Fibroblast of villous mesenchyme (primary cell): ENCODE data around the gene MACROD2. TPM values are rescaled to one million over a fixed set of nuclear protein-coding genes. Genes with fewer than 3 reads are reported as not detected.

Experiments used
- DNase-seq: peaks from one replicate; pipeline ENCODE4 v3.0.0-alpha.2; 2010; ENCODE audit warnings: low read depth
- H3K4me3 ChIP-seq: 2 replicates; pipeline ENCODE4 v1.5.1; 2011; ENCODE audit warnings: low read depth, mild to moderate bottlenecking, low read length
- total RNA-seq: library from RNA; depleted of rRNA; stranded (reverse); fragments of >200 nt; gene quantifications from 2 replicates; pipeline ENCODE4 v1.2.3, GENCODE V29; 2012
- TF ChIP-seq, protein P1 (sequence below): IDR thresholded peaks from 2 replicates; pipeline ENCODE4 v1.5.1; 2012; ENCODE audit warnings: low read depth, mild to moderate bottlenecking, low read length; ENCODE audit not compliant: insufficient read depth

MACROD2 gene
- total RNA-seq, 1 donor: 1.7 TPM

DNA sequence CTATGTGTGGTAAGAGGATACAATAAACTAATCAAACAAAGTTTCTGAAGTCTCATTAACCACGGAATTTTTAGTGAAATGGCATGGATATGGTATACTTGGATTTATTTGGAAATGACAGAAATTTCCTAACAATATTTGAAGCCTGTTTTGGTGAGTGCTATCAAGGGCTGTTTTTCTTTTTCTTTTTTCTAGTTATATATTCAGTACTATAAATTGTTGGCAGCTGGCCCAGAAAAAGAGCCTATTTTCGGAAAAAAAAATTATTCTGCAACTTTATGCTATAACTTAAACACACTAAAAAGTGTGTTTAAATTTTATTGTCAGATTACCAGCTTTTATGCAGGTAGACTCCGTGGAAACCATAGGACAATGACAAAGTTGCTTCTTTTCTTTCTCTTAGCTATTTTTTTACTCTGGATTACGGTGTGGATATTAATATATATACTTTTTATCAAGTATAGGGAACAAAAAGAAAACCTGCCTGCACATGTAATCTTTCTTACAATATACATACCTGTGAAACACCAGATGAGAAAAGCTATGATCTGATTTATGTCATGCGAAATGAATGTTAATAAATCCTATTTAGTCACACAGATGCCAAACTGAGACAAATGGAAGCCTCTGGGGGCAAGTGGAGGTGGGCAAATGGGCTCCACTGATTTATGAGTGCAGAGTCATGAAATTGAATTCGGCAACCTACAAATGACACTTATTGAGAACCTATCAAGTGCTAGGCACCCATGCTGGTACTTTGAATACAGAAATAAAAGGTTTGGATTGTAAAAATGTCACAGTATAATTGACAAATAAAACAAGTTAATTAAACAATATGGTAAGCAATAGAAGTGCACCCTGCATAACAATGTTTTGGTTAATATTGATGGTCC lies 1261.6 kb downstream of the MACROD2 start:
- TF ChIP-seq, protein P1, sequence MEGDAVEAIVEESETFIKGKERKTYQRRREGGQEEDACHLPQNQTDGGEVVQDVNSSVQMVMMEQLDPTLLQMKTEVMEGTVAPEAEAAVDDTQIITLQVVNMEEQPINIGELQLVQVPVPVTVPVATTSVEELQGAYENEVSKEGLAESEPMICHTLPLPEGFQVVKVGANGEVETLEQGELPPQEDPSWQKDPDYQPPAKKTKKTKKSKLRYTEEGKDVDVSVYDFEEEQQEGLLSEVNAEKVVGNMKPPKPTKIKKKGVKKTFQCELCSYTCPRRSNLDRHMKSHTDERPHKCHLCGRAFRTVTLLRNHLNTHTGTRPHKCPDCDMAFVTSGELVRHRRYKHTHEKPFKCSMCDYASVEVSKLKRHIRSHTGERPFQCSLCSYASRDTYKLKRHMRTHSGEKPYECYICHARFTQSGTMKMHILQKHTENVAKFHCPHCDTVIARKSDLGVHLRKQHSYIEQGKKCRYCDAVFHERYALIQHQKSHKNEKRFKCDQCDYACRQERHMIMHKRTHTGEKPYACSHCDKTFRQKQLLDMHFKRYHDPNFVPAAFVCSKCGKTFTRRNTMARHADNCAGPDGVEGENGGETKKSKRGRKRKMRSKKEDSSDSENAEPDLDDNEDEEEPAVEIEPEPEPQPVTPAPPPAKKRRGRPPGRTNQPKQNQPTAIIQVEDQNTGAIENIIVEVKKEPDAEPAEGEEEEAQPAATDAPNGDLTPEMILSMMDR: no peak
- DNase-seq: no peak

DNA sequence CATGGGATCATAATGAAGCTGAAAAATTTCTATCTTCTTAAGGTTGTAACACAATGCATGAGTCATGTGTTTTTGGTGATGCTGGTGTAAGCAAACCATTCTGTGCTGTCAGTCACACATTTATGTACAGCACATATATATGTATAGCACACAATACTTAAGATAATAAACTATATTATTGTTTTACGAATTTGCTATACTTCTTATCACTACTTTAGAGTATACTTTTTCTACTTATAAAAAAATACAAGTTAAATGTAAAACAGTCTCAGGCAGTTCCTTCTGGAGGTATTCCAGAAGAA lies 1262.2 kb downstream of the MACROD2 start:
- DNase-seq: no peak
- no peak overlapping the region for H3K4me3 ChIP-seq
- TF ChIP-seq, protein P1: no peak

More for the DNA sequence above, 1261.6 kb downstream of the MACROD2 start:
- no peak overlapping the region for H3K4me3 ChIP-seq

DNA sequence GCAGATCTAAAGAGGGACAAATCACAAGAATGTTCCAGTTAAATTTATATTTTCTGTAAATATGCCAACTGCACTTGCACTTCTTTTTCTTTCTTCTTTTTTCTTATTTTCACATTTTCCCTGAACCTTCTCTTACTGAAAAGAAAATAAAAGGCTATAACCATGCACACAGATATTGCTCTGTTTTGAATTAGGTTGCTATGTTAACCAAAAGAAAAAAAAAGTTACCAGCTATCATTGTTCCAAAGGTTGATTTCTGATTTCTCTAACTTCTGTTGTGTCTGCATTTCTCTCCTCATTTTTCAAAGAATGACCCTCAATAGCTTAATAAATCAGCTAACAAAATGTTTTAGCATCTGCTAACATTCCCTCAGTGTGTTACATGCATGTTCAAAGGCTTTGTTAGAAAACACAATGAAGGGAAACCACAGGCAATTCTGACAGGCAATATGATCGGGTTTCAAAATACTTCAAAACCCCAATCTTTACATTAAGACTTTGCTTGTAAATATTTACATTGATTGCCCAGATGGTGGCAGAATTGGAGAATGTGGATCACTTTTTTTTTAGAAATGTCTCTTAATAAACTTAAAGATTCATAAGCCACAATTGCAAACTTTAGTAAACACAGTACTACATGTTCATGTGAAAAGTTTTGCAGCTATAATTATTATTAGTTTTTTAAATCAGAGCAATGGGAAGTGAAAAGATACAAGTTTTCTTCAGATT lies 1270.4 kb downstream of the MACROD2 start:
- TF ChIP-seq, protein P1: no peak
- no peak for DNase-seq
- no peak overlapping the region for H3K4me3 ChIP-seq

DNA sequence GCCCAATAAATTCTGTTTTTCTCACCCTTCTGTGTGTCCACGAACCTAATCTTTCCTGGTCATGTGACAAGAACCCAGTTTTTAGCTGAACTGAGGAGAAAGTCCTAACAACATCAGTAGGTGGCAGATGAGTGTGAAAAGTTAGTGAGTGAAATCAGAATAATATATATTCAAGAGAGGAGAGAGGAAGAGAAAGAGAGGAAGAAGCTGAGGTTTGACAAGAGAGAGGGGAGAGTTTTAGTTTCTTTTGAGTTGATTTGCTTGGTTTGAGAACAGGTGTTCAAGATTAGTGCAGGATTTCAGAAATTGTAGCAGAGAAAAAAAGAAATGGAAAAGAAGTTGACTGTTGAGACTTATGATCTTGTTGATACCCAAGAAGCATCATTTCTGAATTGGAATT lies 1272.6 kb downstream of the MACROD2 start:
- no peak overlapping the region for H3K4me3 ChIP-seq
- no peak for DNase-seq
- TF ChIP-seq, protein P1: no peak

DNA sequence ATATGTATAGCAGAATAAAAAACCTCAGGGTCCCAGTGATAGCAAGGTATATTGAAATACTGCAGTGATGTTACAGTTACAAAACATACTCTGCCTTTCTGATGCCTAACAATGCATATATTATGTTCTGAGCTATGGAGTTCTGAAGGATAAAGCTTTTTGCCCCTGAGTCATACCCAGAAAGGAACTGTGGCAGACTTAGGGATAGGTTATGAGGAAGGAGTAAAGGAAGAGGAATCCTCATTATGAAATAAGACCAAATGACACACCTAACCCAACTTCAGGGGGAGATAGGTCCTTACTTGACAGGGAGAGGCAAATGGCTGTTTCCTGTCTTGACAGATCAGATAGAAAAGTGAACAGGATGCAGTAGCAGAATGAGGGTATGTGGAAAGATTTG lies 1282.7 kb downstream of the MACROD2 start:
- TF ChIP-seq, protein P1: no peak
- no peak overlapping the region for H3K4me3 ChIP-seq
- DNase-seq: no peak

DNA sequence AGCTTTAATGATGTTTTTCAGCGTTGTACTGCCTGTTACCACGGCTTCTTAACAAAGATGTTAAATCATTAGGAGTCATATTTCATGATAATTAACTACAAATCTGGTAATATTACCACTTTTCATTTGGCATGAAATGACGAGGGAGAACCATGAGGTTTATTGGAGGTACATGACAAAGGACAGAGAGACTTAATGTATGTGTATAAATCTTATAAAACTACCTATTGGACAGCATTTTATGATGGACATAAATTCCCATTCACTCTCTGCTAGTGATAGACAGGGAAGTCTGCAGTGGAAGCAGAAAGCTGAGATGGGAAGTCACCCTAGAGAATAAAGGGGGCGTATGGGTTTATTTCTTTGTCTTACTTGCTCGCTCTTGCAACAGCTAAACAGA lies 1292.0 kb downstream of the MACROD2 start:
- TF ChIP-seq, protein P1: no peak
- H3K4me3 ChIP-seq: no peak overlapping the region
- DNase-seq: no peak

DNA sequence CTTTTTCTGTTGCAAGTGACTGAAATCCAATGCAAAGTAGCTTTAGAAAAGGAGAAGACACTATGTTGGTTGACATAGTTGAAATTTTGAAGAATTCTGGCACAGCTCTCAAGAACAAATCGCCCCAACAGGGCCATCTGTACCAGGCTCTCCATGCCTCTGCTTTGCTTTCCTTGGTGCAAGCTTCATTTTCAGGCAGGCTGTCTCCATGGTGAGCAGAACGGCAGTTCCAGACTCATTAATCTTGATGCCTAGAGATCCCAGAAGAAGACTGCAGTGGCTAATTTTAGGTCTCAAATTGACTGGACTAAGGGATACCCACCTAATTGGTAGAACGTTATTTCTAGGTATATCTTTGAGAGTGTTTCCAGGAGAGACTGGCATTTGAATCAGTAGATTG lies 1292.8 kb downstream of the MACROD2 start:
- TF ChIP-seq, protein P1: no peak
- DNase-seq: no peak
- no peak overlapping the region for H3K4me3 ChIP-seq
